ES-I3 (cell line): ENCODE data around the gene ZNF423.

Experiments
- H3K36me3 ChIP-seq: 2 replicates; pipeline ENCODE4 v1.6.1; 2013; ENCODE audit warnings: mild to moderate bottlenecking, low read length, control low read depth, moderate library complexity; ENCODE audit not compliant: insufficient read depth
- H3K4me1 ChIP-seq: 2 replicates; pipeline ENCODE4 v1.6.1; 2013; ENCODE audit warnings: mild to moderate bottlenecking, control low read depth, low read length; ENCODE audit not compliant: insufficient read depth
- H3K9ac ChIP-seq: 2 replicates; pipeline ENCODE4 v1.6.1; 2013; ENCODE audit warnings: low read depth, mild to moderate bottlenecking, low read length, moderate library complexity
- H3K9me3 ChIP-seq: 2 replicates; pipeline ENCODE4 v1.6.1; 2013; ENCODE audit warnings: mild to moderate bottlenecking, low read length, moderate library complexity; ENCODE audit not compliant: control insufficient read depth, insufficient read depth

Gene ZNF423

DNA sequence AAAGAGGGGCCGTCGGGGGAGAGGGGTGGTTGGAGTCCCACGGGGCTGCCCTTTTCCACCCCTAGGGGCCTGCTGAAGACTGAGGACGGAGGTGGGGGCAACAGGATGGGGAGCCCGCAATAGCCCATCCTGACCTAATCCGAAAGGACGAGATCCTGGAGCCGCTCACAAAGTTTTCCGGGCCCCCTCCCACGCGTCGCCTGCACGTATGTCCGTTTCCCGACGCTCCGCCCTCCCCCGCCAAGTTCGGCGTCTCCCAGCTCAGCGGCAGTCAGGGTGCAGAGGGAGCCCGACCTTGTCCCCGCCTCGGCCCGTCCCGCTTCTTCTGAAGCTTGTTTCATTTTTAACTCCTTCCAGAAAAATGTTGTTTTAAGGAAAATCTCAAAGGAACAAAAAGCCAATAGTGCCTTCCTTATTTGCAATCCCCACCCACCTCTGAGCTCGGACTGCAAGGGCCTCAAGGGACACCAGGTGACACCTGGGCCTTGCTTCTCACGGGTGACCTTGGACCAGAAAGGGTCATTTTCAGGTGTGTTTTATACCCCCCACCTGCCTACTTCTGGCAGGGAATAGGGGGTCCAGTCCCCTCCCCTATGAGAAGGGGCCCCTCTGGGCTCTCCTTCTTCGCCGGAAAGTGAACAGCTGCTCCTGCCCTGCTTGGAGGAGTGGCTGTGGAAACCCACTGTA, 3.4 kb upstream of the ZNF423 start:
- H3K36me3 ChIP-seq: 0 out of 2 replicates have a peak, but pooled peaks cover 3% of the 10 kb centered on the region
- H3K9ac ChIP-seq: peak overlapping the region; percentile 68; the same call in 1 of the 2 replicates
- H3K9me3 ChIP-seq: no peaks in the 10 kb centered on the region
- no peaks in the 10 kb centered on the region; the same call in 1 of the 2 replicates for H3K4me1 ChIP-seq

DNA sequence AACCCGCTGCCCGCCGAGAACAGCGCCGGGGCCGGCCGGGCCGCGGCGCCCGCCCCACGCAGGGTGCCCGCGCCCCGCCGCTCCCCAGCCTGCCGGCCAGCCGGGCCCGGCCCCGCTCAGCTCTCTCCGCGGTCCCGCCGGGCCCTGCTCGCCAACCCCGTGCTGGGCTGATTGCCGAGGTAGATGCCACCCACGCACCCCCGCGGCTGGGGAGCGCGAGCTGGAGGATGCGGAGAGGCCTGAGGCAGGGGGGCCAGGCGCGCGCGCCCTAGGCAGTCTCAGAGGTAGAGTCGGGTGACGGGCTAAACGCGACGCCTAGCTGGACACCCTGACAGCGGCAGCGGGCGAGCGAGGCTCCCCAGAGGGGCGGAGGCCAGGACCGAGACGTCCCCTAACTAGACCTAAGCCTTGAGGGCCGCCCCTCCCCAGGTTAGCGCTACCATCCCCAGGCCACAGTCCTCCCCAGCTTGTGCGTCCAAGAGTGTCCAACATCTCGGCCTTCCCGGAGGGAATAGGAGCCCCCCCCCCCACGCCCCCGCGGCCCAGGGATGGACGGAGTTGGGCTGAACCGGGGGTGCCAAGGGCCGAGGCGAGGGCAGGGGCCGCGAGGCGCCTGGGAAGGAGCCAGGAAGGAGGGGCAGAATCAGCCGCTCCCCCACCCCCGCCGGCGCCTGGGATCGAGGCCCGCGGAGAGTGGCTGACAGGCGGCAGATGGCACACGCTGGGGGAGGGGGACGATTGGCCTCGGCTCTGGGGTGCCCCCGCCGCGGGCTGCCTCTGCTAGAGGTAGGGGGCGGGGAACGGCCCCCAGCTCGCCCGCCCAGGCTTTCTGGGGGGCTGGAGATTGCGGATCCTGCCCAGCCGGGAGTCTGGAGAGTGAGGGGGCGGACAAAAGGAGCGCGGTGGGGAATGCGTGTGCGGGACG, 2.5 kb upstream of the ZNF423 start:
- Histone ChIP-seq H3K9me3 (no peaks in the 10 kb centered on the region), H3K36me3 (0 out of 2 replicates have a peak, but pooled peaks cover 3% of the 10 kb centered on the region), H3K9ac (peak overlapping the region; percentile 68), H3K4me1 (peaks cover 3% of the 10 kb centered on the region)

DNA sequence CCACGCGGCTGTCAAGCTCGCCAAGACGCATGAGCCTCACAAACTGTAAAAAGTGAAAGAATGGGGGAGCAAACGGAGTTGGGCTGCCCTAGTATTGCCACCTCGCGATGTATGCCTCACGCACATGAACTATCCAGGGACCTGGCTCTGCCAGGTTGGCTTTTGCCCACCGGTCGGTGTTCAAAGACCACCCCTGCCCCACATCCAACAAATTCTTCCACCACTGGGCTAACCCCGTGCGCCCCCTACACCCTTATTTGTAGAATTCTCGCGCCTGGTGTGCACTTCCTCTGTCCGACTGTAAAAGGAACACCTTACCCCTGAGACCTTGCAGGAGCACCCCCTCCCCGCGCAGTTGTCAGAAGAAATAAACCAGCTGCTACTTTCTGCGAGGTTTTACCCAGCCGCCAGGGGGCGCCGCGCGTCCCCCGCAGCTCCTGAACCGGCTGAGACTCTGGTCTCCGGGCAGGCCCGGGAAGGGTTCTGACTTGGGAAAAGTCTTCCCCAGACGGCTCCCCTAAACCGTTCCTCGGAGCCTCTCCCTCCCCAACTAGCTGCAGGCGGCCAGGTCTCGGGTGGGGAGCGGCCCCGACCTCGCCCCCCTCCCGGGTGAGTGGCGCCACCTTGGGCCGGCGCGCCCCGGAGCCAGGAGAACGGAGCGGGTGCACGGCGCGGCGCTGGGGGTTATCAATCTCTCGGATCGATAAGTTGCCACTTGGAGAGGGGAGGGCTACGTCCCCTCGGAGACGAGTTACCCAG, 1.7 kb upstream of the ZNF423 start:
- peak overlapping the region; percentile 68 for H3K9ac ChIP-seq
- peaks cover 10% of the 10 kb centered on the region for H3K4me1 ChIP-seq
- no peaks in the 10 kb centered on the region for H3K9me3 ChIP-seq
- H3K36me3 ChIP-seq: 0 out of 2 replicates have a peak, but pooled peaks cover 3% of the 10 kb centered on the region

DNA sequence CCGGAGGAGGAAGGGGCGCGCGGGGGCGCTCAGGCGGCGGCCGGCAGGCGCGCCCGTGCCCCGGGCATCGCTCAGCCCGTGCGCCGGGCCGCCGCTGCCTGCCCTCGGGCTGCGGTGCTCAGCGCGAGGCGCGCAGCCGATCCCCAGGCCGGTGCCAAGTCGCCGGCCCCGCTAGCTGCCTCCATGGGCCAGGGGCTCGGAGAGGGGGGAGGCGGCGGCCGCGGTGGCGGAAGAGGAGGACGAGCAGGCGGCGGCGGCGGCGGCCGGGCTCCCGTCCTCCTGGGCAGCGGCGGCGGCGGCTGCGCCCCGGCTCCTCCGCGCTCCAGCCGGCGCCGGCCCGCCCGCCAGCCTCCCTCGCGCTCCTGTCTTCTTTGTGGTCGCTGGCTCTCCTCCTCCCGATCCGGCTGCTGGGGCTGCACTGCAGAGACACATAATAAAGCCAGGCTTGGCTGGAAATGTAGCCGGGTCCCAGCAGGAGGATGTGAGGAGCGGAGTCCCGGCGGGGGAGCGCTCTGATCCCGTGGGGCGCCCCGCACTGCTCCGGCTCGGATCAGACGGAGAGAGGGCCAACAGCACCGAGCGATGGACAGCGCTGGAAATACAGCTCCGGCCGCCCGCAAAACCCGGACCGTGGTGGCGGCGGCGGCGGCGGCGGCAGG, 889 bp upstream of the ZNF423 start:
- Histone ChIP-seq H3K9ac (peak overlapping the region; percentile 68), H3K4me1 (peaks cover 17% of the 10 kb centered on the region), H3K9me3 (no peaks in the 10 kb centered on the region), H3K36me3 (0 out of 2 replicates have a peak, but pooled peaks cover 3% of the 10 kb centered on the region)

DNA sequence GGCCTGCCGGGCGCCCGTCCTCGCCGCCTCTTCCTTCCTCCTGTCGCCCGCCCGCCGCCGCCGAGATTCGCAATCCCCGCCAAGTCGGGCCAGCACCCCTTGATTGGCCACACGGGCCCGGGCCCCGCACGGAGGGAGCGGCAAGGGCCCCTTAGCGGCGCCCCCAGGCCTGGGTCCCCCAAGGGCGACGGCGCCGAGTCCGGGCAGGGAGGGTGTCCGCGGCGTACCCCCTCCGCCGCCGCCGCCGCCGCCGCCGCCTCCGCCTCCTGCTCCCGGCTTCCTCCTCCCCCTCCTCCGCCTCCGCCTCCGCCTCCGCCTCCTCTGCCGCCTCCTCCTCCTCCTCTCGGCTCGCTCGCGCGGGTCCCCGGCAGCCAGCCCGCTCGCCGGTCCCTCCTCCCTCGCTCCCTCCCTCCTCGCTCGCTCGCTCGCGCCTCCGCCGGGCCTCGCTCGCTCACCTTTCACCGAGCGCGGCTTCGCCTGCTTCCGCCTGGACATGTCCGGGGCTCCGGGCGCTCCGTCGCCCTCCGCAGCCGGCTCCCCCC, 561 bp downstream of the ZNF423 start:
- Histone ChIP-seq H3K4me1 (peaks cover 30% of the 10 kb centered on the region), H3K36me3 (no peaks in the 10 kb centered on the region), H3K9ac (peak overlapping the region; percentile 77; the same call in 1 of the 2 replicates), H3K9me3 (no peaks in the 10 kb centered on the region)

DNA sequence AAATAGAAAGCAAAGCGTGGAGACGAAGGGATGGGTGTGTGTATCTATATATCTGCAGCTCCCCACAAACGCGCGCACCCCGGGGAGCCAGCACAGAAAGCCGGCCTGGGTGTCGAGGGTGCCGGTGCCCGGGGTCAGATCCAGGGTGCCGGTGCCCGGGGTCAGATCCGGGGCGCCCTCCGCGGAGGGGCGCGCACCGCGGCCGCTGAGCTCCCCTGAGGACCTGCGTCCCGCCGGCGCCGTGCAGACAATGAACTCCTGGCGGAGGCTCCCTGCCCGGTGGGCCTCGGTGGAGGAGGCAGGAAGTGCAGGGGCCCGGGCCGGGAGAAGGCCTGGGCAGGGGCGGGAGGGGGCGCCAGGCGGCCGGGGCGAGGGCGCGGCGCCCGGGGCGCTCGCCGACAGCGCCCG, 1.1 kb downstream of the ZNF423 start:
- no peaks in the 10 kb centered on the region for H3K36me3 ChIP-seq
- H3K9me3 ChIP-seq: no peaks in the 10 kb centered on the region
- H3K4me1 ChIP-seq: peaks cover 35% of the 10 kb centered on the region
- peak overlapping the region; percentile 77 for H3K9ac ChIP-seq

DNA sequence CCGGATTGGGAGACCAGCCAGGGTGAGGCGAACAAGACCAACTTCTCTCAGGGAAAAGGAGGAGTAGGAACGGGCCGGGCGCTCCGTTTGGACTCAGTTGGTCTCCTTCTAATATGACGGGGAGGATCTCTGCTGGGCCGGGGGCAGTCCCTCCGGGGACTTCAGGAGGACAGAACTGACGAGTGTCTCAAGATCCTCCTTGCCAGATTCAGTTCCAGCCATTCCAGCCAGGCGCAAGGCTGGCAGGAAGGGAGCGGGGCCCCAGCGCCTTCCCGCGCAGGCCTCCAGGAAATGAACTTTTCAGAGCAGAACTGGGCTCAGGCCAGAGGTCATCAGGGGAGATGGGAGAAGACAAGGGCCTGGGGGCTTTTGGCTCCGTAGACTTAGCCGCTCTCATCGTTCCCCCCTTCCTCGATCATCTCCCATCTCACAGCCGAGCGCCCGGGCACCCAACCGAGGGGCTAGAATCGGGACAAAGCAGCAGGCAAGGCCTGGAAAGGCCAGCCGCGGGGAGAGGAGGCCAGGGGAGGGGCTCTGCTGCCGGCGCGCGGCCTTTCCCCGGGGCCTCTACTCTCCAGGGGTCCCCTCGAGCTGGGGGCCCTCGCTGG, 1.6 kb downstream of the ZNF423 start:
- Histone ChIP-seq H3K9ac (peak overlapping the region; percentile 77), H3K4me1 (peaks cover 40% of the 10 kb centered on the region)

DNA sequence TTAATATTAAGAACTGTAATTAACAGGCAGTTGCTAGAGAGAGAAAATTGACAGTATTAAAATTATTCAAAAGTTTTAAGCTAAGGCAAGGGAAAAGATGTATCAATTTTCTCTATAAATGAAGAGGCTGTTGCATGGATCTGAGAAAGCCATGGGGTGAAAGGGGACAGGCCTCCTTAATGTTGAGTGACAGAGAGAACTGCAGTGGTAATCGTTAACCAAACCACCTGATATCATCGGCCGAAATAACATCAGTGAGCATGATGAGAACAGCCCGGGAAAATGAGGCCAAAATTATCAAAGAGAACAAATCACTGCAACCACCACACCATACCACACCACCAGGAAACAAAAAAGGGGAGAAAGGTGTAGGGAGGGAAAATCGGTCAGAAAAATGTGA, 3.6 kb downstream of the ZNF423 start:
- Histone ChIP-seq H3K4me1 (peaks cover 41% of the 10 kb centered on the region), H3K9me3 (no peaks in the 10 kb centered on the region), H3K9ac (peak overlapping the region; percentile 19; the same call in 1 of the 2 replicates), H3K36me3 (peaks cover 1% of the 10 kb centered on the region; the same call in 1 of the 2 replicates)

More for the DNA sequence above, 1.6 kb downstream of the ZNF423 start:
- H3K36me3 ChIP-seq: no peaks in the 10 kb centered on the region
- H3K9me3 ChIP-seq: no peaks in the 10 kb centered on the region

DNA sequence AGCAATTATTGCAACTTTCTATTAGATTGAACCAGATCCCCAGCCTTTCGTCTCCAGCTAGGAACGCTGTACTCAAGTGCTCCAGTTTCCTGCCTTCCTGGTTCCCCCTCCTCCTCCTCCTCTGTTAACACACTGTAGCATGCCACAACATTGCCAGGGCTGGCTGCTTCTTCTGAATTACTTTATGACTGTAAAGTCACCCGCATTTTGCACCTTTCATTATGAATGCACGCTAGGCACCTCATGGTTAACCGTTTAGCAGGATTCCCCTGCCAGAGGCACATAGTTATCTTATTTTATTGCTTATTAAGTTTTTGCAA, 4.5 kb downstream of the ZNF423 start:
- Histone ChIP-seq H3K4me1 (peaks cover 47% of the 10 kb centered on the region), H3K9ac (no peak overlapping the region; the same call in 1 of the 2 replicates), H3K36me3 (peaks cover 5% of the 10 kb centered on the region; the same call in 1 of the 2 replicates), H3K9me3 (no peaks in the 10 kb centered on the region)

DNA sequence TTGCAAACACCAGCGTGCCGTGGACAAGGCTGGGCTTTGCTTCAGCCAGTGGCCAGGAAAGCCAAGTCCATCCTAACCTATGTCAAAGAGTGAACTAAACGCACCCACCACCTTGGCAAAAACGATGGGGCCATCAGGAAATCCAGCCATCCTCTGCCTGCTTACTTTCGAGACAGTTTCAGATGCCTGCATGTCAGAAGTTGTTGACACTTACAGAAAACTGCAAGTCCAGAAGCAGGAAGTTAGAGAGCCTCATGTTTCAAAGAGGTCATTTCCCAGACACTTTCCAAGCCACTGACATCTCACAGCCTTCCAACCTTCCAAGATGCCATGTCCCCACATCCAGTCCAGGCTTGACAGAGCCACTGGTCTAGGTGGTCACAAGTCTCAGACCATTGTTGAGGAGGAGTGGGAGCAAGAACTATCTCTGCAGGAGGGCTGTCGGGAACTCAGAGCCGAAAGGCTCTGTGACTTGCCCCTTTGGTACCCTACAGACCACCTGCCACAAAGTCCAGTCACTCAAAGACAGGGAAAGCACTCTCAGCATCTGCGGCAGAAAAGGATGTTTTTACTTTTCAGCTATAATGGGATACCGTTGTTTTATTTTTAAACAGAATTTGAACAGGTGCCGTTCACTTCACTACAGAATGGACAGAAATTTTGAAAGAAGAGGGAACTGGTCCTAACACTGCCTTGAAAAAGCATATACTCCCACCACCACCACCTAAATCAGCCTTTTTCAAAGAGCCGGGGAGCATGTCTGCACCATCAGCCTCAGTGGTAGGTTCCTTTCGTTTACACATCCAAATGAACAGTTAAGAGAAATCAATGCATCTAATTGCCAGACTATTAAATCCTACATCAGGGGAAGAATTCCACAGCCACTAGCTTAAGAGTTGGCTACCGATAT, 5.1 kb downstream of the ZNF423 start:
- Histone ChIP-seq H3K4me1 (peaks cover 47% of the 10 kb centered on the region), H3K9ac (no peak overlapping the region), H3K36me3 (peaks cover 5% of the 10 kb centered on the region; the same call in 1 of the 2 replicates), H3K9me3 (no peaks in the 10 kb centered on the region)

DNA sequence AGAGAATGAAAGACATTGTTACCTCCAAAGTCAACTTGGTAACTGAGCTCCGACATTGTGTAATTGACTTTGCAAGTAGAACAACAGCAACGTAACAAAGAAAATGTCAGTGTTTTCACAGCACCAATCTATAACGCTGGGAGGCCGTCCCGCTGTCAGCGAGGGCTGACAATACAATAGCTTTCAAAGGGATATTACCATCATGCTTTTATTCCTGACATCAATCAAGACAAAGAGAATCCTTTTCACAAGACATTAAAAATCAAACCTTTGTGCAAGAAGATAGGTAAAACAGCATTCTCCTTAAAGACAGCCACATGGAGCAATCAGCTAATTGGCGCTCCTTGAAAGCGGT, 6.2 kb downstream of the ZNF423 start:
- peaks cover 5% of the 10 kb centered on the region; the same call in 1 of the 2 replicates for H3K36me3 ChIP-seq

DNA sequence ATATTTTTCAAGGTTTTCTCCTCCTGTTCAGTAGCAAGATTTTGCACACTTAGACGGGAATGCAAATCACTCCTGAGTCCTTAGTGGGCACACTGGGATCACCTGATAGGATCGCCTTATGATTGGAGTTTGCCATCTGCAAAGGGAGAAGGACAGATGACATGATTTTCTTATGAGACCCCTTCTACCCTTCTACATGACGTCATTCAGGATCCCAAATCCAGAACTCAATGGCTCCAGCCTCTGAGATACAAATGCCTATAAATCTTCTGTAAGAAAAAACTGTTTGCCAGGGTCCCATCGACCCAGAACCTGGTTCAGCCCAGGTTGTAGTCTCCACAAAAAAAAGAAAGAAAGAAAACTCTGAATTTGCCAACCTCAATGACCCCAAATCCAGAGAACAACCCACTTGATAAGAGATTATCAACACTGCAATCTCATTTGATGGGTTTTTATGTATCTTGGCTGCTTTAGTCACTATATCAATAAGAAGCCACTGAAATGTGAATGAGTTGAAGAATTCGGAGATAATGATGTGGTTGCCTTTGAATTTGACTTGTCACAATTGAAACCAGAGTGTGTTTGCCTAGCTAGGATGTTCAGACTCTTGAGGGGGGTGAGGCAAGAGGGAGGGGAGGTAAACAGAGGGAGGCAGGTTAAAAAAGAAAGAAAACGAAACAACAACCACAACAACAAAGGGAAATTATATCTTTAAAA, 6.7 kb downstream of the ZNF423 start:
- peaks cover 53% of the 10 kb centered on the region for H3K4me1 ChIP-seq
- H3K36me3 ChIP-seq: peaks cover 5% of the 10 kb centered on the region; the same call in 1 of the 2 replicates
- H3K9ac ChIP-seq: no peak overlapping the region

More for the DNA sequence above, 6.2 kb downstream of the ZNF423 start:
- H3K9me3 ChIP-seq: no peaks in the 10 kb centered on the region
- no peak overlapping the region for H3K9ac ChIP-seq
- peaks cover 47% of the 10 kb centered on the region for H3K4me1 ChIP-seq

More for the DNA sequence above, 6.7 kb downstream of the ZNF423 start:
- H3K9me3 ChIP-seq: no peaks in the 10 kb centered on the region
